ENCODE measurements around the gene HNRNPA1.

The HNRNPA1 gene

GRCh38 chr12:54265364-54265812 lies 15.1 kb upstream of the HNRNPA1 start:
- H3K27me3 ChIP-seq (ENCODE audit: insufficient read depth, poor library complexity, severe bottlenecking) = no peaks in the 10 kb centered on the region
- DNase-seq (ENCODE audit: low read depth in 1 of 2, low spot score in 1 of 2) = no peak
- H3K4me3 ChIP-seq (replicated peaks; ENCODE audit: insufficient read depth, low read length) = no peak overlapping the region
- no peak overlapping the region for H3K27ac ChIP-seq (replicated peaks)
- TF ChIP-seq GABPA (IDR thresholded peaks at IDR 0.05; ENCODE audit: low read depth) (no peak), REST (IDR thresholded peaks at IDR 0.05; ENCODE audit: insufficient replicate concordance, low read depth) (no peak), SPI1 (IDR thresholded peaks at IDR 0.05; ENCODE audit: borderline replicate concordance, low read depth) (no peak), POLR2AphosphoS5 (IDR thresholded peaks at IDR 0.05; ENCODE audit: low read depth) (no peak), CTCF (IDR thresholded peaks at IDR 0.05; ENCODE audit: insufficient read depth, low read length) (no peak)

GRCh38 chr12:54266852-54267251 lies 13.7 kb upstream of the HNRNPA1 start:
- Histone ChIP-seq H3K27me3 (ENCODE audit: insufficient read depth, poor library complexity, severe bottlenecking) (no peaks in the 10 kb centered on the region), H3K4me3 (replicated peaks; ENCODE audit: insufficient read depth, low read length) (no peak overlapping the region), H3K27ac (replicated peaks) (no peak overlapping the region)
- no peak for DNase-seq (ENCODE audit: low read depth in 1 of 2, low spot score in 1 of 2)
- no peak for TF ChIP-seq SPI1 (IDR thresholded peaks at IDR 0.05; ENCODE audit: borderline replicate concordance, low read depth)
- TF ChIP-seq POLR2AphosphoS5 (IDR thresholded peaks at IDR 0.05; ENCODE audit: low read depth) = no peak
- no peak for TF ChIP-seq GABPA (IDR thresholded peaks at IDR 0.05; ENCODE audit: low read depth)
- TF ChIP-seq REST (IDR thresholded peaks at IDR 0.05; ENCODE audit: insufficient replicate concordance, low read depth) = no peak
- no peak for TF ChIP-seq CTCF (IDR thresholded peaks at IDR 0.05; ENCODE audit: insufficient read depth, low read length)

- TF ChIP-seq GABPA (IDR thresholded peaks at IDR 0.05; ENCODE audit: low read depth) = no peak
- no peak for TF ChIP-seq CTCF (IDR thresholded peaks at IDR 0.05; ENCODE audit: insufficient read depth, low read length)
- TF ChIP-seq REST (IDR thresholded peaks at IDR 0.05; ENCODE audit: insufficient replicate concordance, low read depth) = no peak
- no peak; the same call in 1 of the 2 replicates for TF ChIP-seq POLR2AphosphoS5 (IDR thresholded peaks at IDR 0.05; ENCODE audit: low read depth)
- no peak for TF ChIP-seq SPI1 (IDR thresholded peaks at IDR 0.05; ENCODE audit: borderline replicate concordance, low read depth)
- H3K27me3 ChIP-seq (ENCODE audit: insufficient read depth, poor library complexity, severe bottlenecking) = no peaks in the 10 kb centered on the region
- DNase-seq (ENCODE audit: low read depth in 1 of 2, low spot score in 1 of 2) = no peak
- no peak overlapping the region for H3K4me3 ChIP-seq (replicated peaks; ENCODE audit: insufficient read depth, low read length)
- no peak overlapping the region for H3K27ac ChIP-seq (replicated peaks)
Observed at GRCh38 chr12:54270345-54270744, 10.2 kb upstream of the HNRNPA1 start.

Measured in HL-60 (cell line).